ENCODE measurements around the gene SESN3.
A peak's percentile ranks its signal among the peaks of the same experiment; 100 is the strongest.
"Not testable (repeated sequence)": the region's sequence is repeated elsewhere in the genome, so short reads cannot be mapped to it uniquely, and the experiment has no call there.

Gene SESN3

GRCh38 chr11:95231127-95231880 lies at the start of gene SESN3:
Gene SESN3 (minus strand): TSS chr11:95231202. CDS start chr11:95230860, 342 bp downstream.
- DNase-seq = peak; percentile 99

- DNase-seq = no peak
These were observed 49.2 kb upstream of the SESN3 start for GRCh38 chr11:95279921-95280868.

- no peak for DNase-seq
These were observed 46.9 kb upstream of the SESN3 start for GRCh38 chr11:95277868-95278267.

GRCh38 chr11:95276139-95276538 lies 45.1 kb upstream of the SESN3 start:
- no peak for DNase-seq

GRCh38 chr11:95273618-95274017 lies 42.6 kb upstream of the SESN3 start:
- not testable (repeated sequence) for DNase-seq

- DNase-seq = no peak
These were observed 38.2 kb upstream of the SESN3 start for GRCh38 chr11:95269036-95269819.

GRCh38 chr11:95268391-95268790 lies 37.4 kb upstream of the SESN3 start:
- no peak for DNase-seq

GRCh38 chr11:95267601-95268213 lies 36.7 kb upstream of the SESN3 start:
- DNase-seq = no peak

GRCh38 chr11:95266751-95267374 lies 35.9 kb upstream of the SESN3 start:
- DNase-seq = no peak

- no peak for DNase-seq
These were observed 33.9 kb upstream of the SESN3 start for GRCh38 chr11:95264881-95265280.

- DNase-seq = no peak
These were observed 32.2 kb upstream of the SESN3 start for GRCh38 chr11:95262994-95263765.

GRCh38 chr11:95257456-95257971 lies 26.5 kb upstream of the SESN3 start:
- no peak for DNase-seq

- no peak for DNase-seq
These were observed 25.3 kb upstream of the SESN3 start for GRCh38 chr11:95256321-95256779.

- no peak for DNase-seq
These were observed 24.5 kb upstream of the SESN3 start for GRCh38 chr11:95255251-95256145.

GRCh38 chr11:95254716-95255115 lies 23.7 kb upstream of the SESN3 start:
- no peak for DNase-seq

- DNase-seq = peak; percentile 66
These were observed 23.2 kb upstream of the SESN3 start for GRCh38 chr11:95254131-95254704.

GRCh38 chr11:95253141-95253540 lies 22.1 kb upstream of the SESN3 start:
- DNase-seq = no peak

GRCh38 chr11:95252586-95252985 lies 21.6 kb upstream of the SESN3 start:
- DNase-seq = no peak

GRCh38 chr11:95251896-95252295 lies 20.9 kb upstream of the SESN3 start:
- not testable (repeated sequence) for DNase-seq

All from activated effector memory CD4-positive, alpha-beta T cell treated with Interleukin-2 at 50 U/mL for 16 hours (primary cell).